ENCODE results near the gene MYO5C.

The MYO5C gene

GRCh38 chr15:52146776-52147175, 148.8 kb downstream of the MYO5C start:
- DNase-seq (ENCODE audit: low read depth) = no peak

GRCh38 chr15:52146261-52146660, 149.3 kb downstream of the MYO5C start:
- DNase-seq (ENCODE audit: low read depth) = no peak

- DNase-seq (ENCODE audit: low read depth) = no peak
Measured at GRCh38 chr15:52144656-52145178, 150.9 kb downstream of the MYO5C start.

DNA sequence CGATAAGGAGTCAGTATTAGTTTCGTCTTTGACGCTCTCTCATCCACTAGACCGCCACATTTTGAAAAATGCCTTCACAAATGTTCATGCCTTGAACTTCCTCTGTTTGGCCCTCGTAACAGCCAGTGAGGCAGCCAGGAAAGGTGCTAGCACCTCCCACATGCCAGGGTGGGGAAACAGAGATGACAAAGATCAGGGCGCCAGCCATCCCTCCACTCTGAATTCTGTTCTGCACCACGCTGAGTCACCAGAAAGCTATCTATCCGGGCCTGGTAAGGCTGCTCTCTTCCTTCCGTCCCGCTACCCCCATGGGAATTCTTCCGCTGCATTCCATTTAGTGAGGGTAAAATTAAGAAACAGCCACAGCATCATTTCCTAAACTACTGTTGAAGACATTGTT, 151.7 kb downstream of the MYO5C start:
- DNase-seq (ENCODE audit: low read depth) = no peak
